Activated naive CD8-positive, alpha-beta T cell treated with anti-CD3 and anti-CD28 coated beads, Interleukin-2, amount 50 U/mL, for 24 hours (primary cell): ENCODE measurements around the gene KLHL24.
A peak's percentile ranks its signal among the peaks of the same experiment; 100 is the strongest.
"Not testable (repeated sequence)": the region's sequence is repeated elsewhere in the genome, so short reads cannot be mapped to it uniquely, and the experiment has no call there.

Experiments
- ATAC-seq: fragments of 150-1000 bp; cut with Tn5 transposase; one replicate; pipeline ENCODE4 v1.10.0; 2021
- DNase-seq: peaks from one replicate; pipeline ENCODE4 v3.0.0; 2021
- H3K27ac Mint-ChIP-seq: one replicate; pipeline ENCODE4 v1.8.0; 2021; ENCODE audit warnings: mild to moderate bottlenecking, mixed read lengths
- H3K27me3 Mint-ChIP-seq: one replicate; pipeline ENCODE4 v1.8.0; 2021; ENCODE audit warnings: mixed read lengths
- H3K36me3 Mint-ChIP-seq: one replicate; pipeline ENCODE4 v1.8.0; 2021; ENCODE audit warnings: low read depth, mixed read lengths
- H3K4me1 Mint-ChIP-seq: one replicate; pipeline ENCODE4 v1.8.0; 2021; ENCODE audit warnings: mixed read lengths
- H3K4me3 Mint-ChIP-seq: one replicate; pipeline ENCODE4 v1.8.0; 2021; ENCODE audit warnings: mild to moderate bottlenecking, moderate library complexity, mixed read lengths
- H3K9me3 Mint-ChIP-seq: one replicate; pipeline ENCODE4 v1.8.0; 2021; ENCODE audit warnings: mixed read lengths

KLHL24 gene

GRCh38 chr3:183697123-183697609, 61.7 kb downstream of the KLHL24 start:
- DNase-seq, result no peak
- H3K27ac Mint-ChIP-seq, result peak overlapping the region; percentile 87
- ATAC-seq, result no peak
- H3K36me3 Mint-ChIP-seq, result peaks cover 20% of the 10 kb centered on the region
- H3K9me3 Mint-ChIP-seq, result no peaks in the 10 kb centered on the region
- peaks cover 39% of the 10 kb centered on the region for H3K4me1 Mint-ChIP-seq
- no peaks in the 10 kb centered on the region for H3K27me3 Mint-ChIP-seq
- peak overlapping the region; percentile 91 for H3K4me3 Mint-ChIP-seq

- Mint-ChIP-seq H3K36me3 (peaks cover 20% of the 10 kb centered on the region), H3K27me3 (no peaks in the 10 kb centered on the region), H3K4me3 (peak within 1 kb of the TSS; percentile 91), H3K27ac (peak within 1 kb of the TSS; percentile 87), H3K9me3 (no peaks in the 10 kb centered on the region), H3K4me1 (peaks cover 39% of the 10 kb centered on the region)
- ATAC-seq (peak; percentile 82), DNase-seq (peak; percentile 79)
Observed at GRCh38 chr3:183697610-183698317, 62.3 kb downstream of the KLHL24 start, which contains the start of gene YEATS2. Gene YEATS2 (plus strand): TSS chr3:183697797. CDS start chr3:183715163, 17,366 bp downstream.

GRCh38 chr3:183698318-183698751, 62.9 kb downstream of the KLHL24 start:
- DNase-seq (peak; percentile 44), ATAC-seq (peak; percentile 17)
- H3K4me3 Mint-ChIP-seq, result peak overlapping the region; percentile 91
- H3K9me3 Mint-ChIP-seq, result no peaks in the 10 kb centered on the region
- peak overlapping the region; percentile 86 for H3K27ac Mint-ChIP-seq
- H3K27me3 Mint-ChIP-seq, result no peaks in the 10 kb centered on the region
- peaks cover 40% of the 10 kb centered on the region for H3K4me1 Mint-ChIP-seq
- H3K36me3 Mint-ChIP-seq, result peaks cover 20% of the 10 kb centered on the region

- H3K27me3 Mint-ChIP-seq, result no peaks in the 10 kb centered on the region
- ATAC-seq, result no peak
- H3K4me3 Mint-ChIP-seq, result peak overlapping the region; percentile 91
Observed at GRCh38 chr3:183698756-183699155, 63.3 kb downstream of the KLHL24 start.

GRCh38 chr3:183699238-183699947, 64.0 kb downstream of the KLHL24 start:
- peaks cover 46% of the 10 kb centered on the region for H3K4me1 Mint-ChIP-seq

More at GRCh38 chr3:183698756-183699155, 63.3 kb downstream of the KLHL24 start:
- no peak for DNase-seq
- Mint-ChIP-seq H3K36me3 (peaks cover 20% of the 10 kb centered on the region), H3K9me3 (no peaks in the 10 kb centered on the region), H3K4me1 (peaks cover 44% of the 10 kb centered on the region), H3K27ac (peak overlapping the region; percentile 86)

GRCh38 chr3:183701744-183702143, 66.3 kb downstream of the KLHL24 start:
- peaks cover 26% of the 10 kb centered on the region for H3K36me3 Mint-ChIP-seq
- no peak overlapping the region for H3K4me3 Mint-ChIP-seq
- no peaks in the 10 kb centered on the region for H3K9me3 Mint-ChIP-seq
- no peaks in the 10 kb centered on the region for H3K27me3 Mint-ChIP-seq
- peaks cover 46% of the 10 kb centered on the region for H3K4me1 Mint-ChIP-seq
- ATAC-seq (no peak), DNase-seq (no peak)
- H3K27ac Mint-ChIP-seq, result no peak overlapping the region

More at GRCh38 chr3:183699238-183699947, 64.0 kb downstream of the KLHL24 start:
- H3K27ac Mint-ChIP-seq, result peak overlapping the region; percentile 86
- ATAC-seq, result no peak
- H3K9me3 Mint-ChIP-seq, result no peaks in the 10 kb centered on the region
- no peak for DNase-seq
- no peaks in the 10 kb centered on the region for H3K27me3 Mint-ChIP-seq
- H3K36me3 Mint-ChIP-seq, result peaks cover 20% of the 10 kb centered on the region
- H3K4me3 Mint-ChIP-seq, result peak overlapping the region; percentile 91

GRCh38 chr3:183703892-183704291, 68.5 kb downstream of the KLHL24 start:
- H3K27me3 Mint-ChIP-seq, H3K4me3 Mint-ChIP-seq, H3K9me3 Mint-ChIP-seq, DNase-seq, ATAC-seq, H3K27ac Mint-ChIP-seq: not testable (repeated sequence)
- peaks cover 25% of the 10 kb centered on the region for H3K36me3 Mint-ChIP-seq
- H3K4me1 Mint-ChIP-seq, result peaks cover 38% of the 10 kb centered on the region

- Mint-ChIP-seq H3K27me3 (no peaks in the 10 kb centered on the region), H3K4me1 (peaks cover 3% of the 10 kb centered on the region), H3K4me3 (no peak overlapping the region), H3K36me3 (peaks cover 13% of the 10 kb centered on the region), H3K9me3 (no peaks in the 10 kb centered on the region), H3K27ac (no peak overlapping the region)
- DNase-seq (no peak), ATAC-seq (no peak)
Observed at GRCh38 chr3:183710231-183710630, 74.8 kb downstream of the KLHL24 start.

GRCh38 chr3:183711516-183711915, 76.1 kb downstream of the KLHL24 start:
- no peak for DNase-seq

GRCh38 chr3:183714622-183715021, 79.2 kb downstream of the KLHL24 start:
- DNase-seq, result no peak
- no peaks in the 10 kb centered on the region for H3K27me3 Mint-ChIP-seq
- H3K36me3 Mint-ChIP-seq, result peaks cover 34% of the 10 kb centered on the region
- no peak for ATAC-seq
- no peaks in the 10 kb centered on the region for H3K9me3 Mint-ChIP-seq
- no peak overlapping the region for H3K27ac Mint-ChIP-seq
- no peaks in the 10 kb centered on the region for H3K4me1 Mint-ChIP-seq
- H3K4me3 Mint-ChIP-seq, result no peak overlapping the region

More at GRCh38 chr3:183711516-183711915, 76.1 kb downstream of the KLHL24 start:
- Mint-ChIP-seq H3K36me3 (peaks cover 10% of the 10 kb centered on the region), H3K4me1 (peaks cover 3% of the 10 kb centered on the region), H3K27ac (no peak overlapping the region), H3K4me3 (no peak overlapping the region), H3K9me3 (no peaks in the 10 kb centered on the region), H3K27me3 (no peaks in the 10 kb centered on the region)
- ATAC-seq, result no peak

- no peak overlapping the region for H3K4me3 Mint-ChIP-seq
- no peaks in the 10 kb centered on the region for H3K4me1 Mint-ChIP-seq
- H3K27ac Mint-ChIP-seq, result no peak overlapping the region
- peaks cover 45% of the 10 kb centered on the region for H3K36me3 Mint-ChIP-seq
- H3K9me3 Mint-ChIP-seq, result no peaks in the 10 kb centered on the region
- H3K27me3 Mint-ChIP-seq, result no peaks in the 10 kb centered on the region
- DNase-seq (no peak), ATAC-seq (no peak)
Observed at GRCh38 chr3:183718012-183718411, 82.6 kb downstream of the KLHL24 start.

GRCh38 chr3:183725387-183725786, 90.0 kb downstream of the KLHL24 start:
- Mint-ChIP-seq H3K36me3 (peaks cover 64% of the 10 kb centered on the region), H3K4me3 (no peak overlapping the region), H3K4me1 (no peaks in the 10 kb centered on the region), H3K27me3 (no peaks in the 10 kb centered on the region), H3K9me3 (no peaks in the 10 kb centered on the region), H3K27ac (no peak overlapping the region)
- DNase-seq, result no peak
- no peak for ATAC-seq

GRCh38 chr3:183728204-183728603, 92.8 kb downstream of the KLHL24 start:
- H3K27ac Mint-ChIP-seq, result no peak overlapping the region
- no peak overlapping the region for H3K4me3 Mint-ChIP-seq
- H3K27me3 Mint-ChIP-seq, result no peaks in the 10 kb centered on the region
- H3K9me3 Mint-ChIP-seq, result no peaks in the 10 kb centered on the region
- DNase-seq (no peak), ATAC-seq (no peak)
- H3K4me1 Mint-ChIP-seq, result no peaks in the 10 kb centered on the region
- H3K36me3 Mint-ChIP-seq, result peaks cover 59% of the 10 kb centered on the region

- Mint-ChIP-seq H3K27ac (no peak overlapping the region), H3K27me3 (no peaks in the 10 kb centered on the region), H3K4me3 (no peak overlapping the region), H3K9me3 (no peaks in the 10 kb centered on the region), H3K36me3 (peaks cover 65% of the 10 kb centered on the region), H3K4me1 (no peaks in the 10 kb centered on the region)
- ATAC-seq (no peak), DNase-seq (no peak)
Observed at GRCh38 chr3:183730361-183730760, 94.9 kb downstream of the KLHL24 start.

GRCh38 chr3:183731611-183732010, 96.2 kb downstream of the KLHL24 start:
- ATAC-seq (no peak), DNase-seq (no peak)
- Mint-ChIP-seq H3K27me3 (no peaks in the 10 kb centered on the region), H3K9me3 (no peaks in the 10 kb centered on the region), H3K27ac (no peak overlapping the region), H3K4me1 (no peaks in the 10 kb centered on the region), H3K36me3 (peaks cover 64% of the 10 kb centered on the region), H3K4me3 (no peak overlapping the region)
